Mesodermal cell (in vitro differentiated cells): Measurements from ENCODE around the gene TMEM60.
"Not testable (repeated sequence)": the region's sequence is repeated elsewhere in the genome, so short reads cannot be mapped to it uniquely, and the experiment has no call there.

ENCODE experiments used
- H3K27ac ChIP-seq: 2 replicates; pipeline ENCODE4 v1.7.0; 2013; ENCODE audit warnings: mild to moderate bottlenecking, low read depth, low read length, moderate library complexity; ENCODE audit not compliant: severe bottlenecking
- H3K36me3 ChIP-seq: 2 replicates; pipeline ENCODE4 v1.7.1; 2013; ENCODE audit warnings: mild to moderate bottlenecking, low read length, moderate library complexity; ENCODE audit not compliant: control insufficient read depth, insufficient read depth
- H3K4me1 ChIP-seq: one replicate; pipeline ENCODE4 v1.7.1; 2013; ENCODE audit warnings: mild to moderate bottlenecking, low read length; ENCODE audit not compliant: insufficient read depth, control insufficient read depth, poor library complexity, severe bottlenecking
- H3K4me3 ChIP-seq: 2 replicates; pipeline ENCODE4 v1.7.0; 2013; ENCODE audit warnings: low read length, control low read depth, mild to moderate bottlenecking; ENCODE audit not compliant: insufficient read depth, poor library complexity, severe bottlenecking; ENCODE audit errors: extremely low read depth
- H3K9me3 ChIP-seq: 2 replicates; pipeline ENCODE4 v1.7.1; 2013; ENCODE audit warnings: mild to moderate bottlenecking, low read length, moderate library complexity; ENCODE audit not compliant: control insufficient read depth
- WGBS, 2 experiments: methylation state at CpG; one replicate each; pipeline ENCODE4 v1.1.5; 2013; ENCODE audit warnings: missing lambda C conversion rate in 2 of 2; ENCODE audit not compliant: insufficient coverage in 2 of 2; 5-methylcytosine and 5-hydroxymethylcytosine counted together

TMEM60 gene

DNA sequence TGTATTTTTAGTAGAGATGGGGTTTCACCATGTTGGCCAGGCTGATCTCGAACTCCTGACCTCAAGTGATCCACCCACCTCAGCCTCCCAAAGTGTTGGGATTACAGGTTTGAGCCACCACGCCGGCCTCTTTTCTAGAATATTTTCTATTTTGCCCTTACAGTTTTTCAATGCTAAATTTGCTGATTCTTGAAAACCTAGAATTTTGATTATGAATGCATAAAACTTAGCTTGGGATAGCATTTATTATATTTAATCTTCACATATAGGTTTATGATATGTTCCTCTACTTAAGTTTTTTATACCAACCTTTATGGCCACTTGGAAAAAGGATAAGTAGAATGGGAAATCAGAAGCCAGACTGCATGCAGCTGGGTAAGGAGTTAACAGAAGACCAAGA is 2.1 kb downstream of the TMEM60 start:
- 100% methylated on average over 2 of the region's 3 CpGs; no CpG with 5 or more reads in 1 of the 2 experiments for WGBS, 2 experiments
- Histone ChIP-seq H3K36me3 (peaks cover 20% of the 10 kb centered on the region), H3K4me1 (peaks cover 6% of the 10 kb centered on the region), H3K4me3 (no peak overlapping the region), H3K9me3 (no peaks in the 10 kb centered on the region), H3K27ac (no peak overlapping the region)

GRCh38 chr7:77794000-77794399 is 4.2 kb downstream of the TMEM60 start:
- Histone ChIP-seq H3K9me3 (no peaks in the 10 kb centered on the region), H3K36me3 (peaks cover 20% of the 10 kb centered on the region), H3K4me1 (no peaks in the 10 kb centered on the region), H3K27ac (no peak overlapping the region), H3K4me3 (no peak overlapping the region)
- 100% methylated on average over 1 of the region's 4 CpGs for WGBS, 2 experiments

- H3K27ac ChIP-seq, result no peak overlapping the region
- H3K36me3 ChIP-seq, result peaks cover 20% of the 10 kb centered on the region
- H3K4me1 ChIP-seq, result no peaks in the 10 kb centered on the region
- 80% methylated on average over 1 of the region's 2 CpGs; no CpG with 5 or more reads in 1 of the 2 experiments for WGBS, 2 experiments
- no peaks in the 10 kb centered on the region for H3K9me3 ChIP-seq
- H3K4me3 ChIP-seq, result no peak overlapping the region
Observed at GRCh38 chr7:77791956-77792355, 6.3 kb downstream of the TMEM60 start.

- Histone ChIP-seq H3K27ac (no peak overlapping the region), H3K4me3 (no peak overlapping the region), H3K36me3 (peaks cover 26% of the 10 kb centered on the region), H3K9me3 (peaks cover 6% of the 10 kb centered on the region), H3K4me1 (no peaks in the 10 kb centered on the region)
- WGBS, 2 experiments, result 69 to 94% methylated on average over 2 to 4 of the region's 6 CpGs
Observed at GRCh38 chr7:77791336-77791735, 6.9 kb downstream of the TMEM60 start.

GRCh38 chr7:77788327-77788902 is 9.8 kb downstream of the TMEM60 start:
- 100% methylated on average over 1 of the region's 2 CpGs; no CpG with 5 or more reads in 1 of the 2 experiments for WGBS, 2 experiments
- Histone ChIP-seq H3K36me3 (peaks cover 31% of the 10 kb centered on the region), H3K4me3 (no peak overlapping the region), H3K27ac (no peak overlapping the region), H3K9me3 (peaks cover 19% of the 10 kb centered on the region), H3K4me1 (no peaks in the 10 kb centered on the region)

- Histone ChIP-seq H3K4me3 (no peak overlapping the region), H3K27ac (no peak overlapping the region), H3K9me3 (peaks cover 19% of the 10 kb centered on the region), H3K4me1 (no peaks in the 10 kb centered on the region), H3K36me3 (peaks cover 34% of the 10 kb centered on the region)
Observed at GRCh38 chr7:77786741-77787140, 11.5 kb downstream of the TMEM60 start.

GRCh38 chr7:77786018-77786417 is 12.2 kb downstream of the TMEM60 start:
- WGBS, 2 experiments, result 96 to 100% methylated on average over 3 of the region's 3 CpGs
- Histone ChIP-seq H3K4me3 (no peak overlapping the region), H3K4me1 (no peaks in the 10 kb centered on the region), H3K36me3 (peaks cover 34% of the 10 kb centered on the region), H3K27ac (no peak overlapping the region), H3K9me3 (peaks cover 19% of the 10 kb centered on the region)

- H3K4me1 ChIP-seq, H3K27ac ChIP-seq, H3K4me3 ChIP-seq: not testable (repeated sequence)
- Histone ChIP-seq H3K9me3 (peaks cover 19% of the 10 kb centered on the region), H3K36me3 (peaks cover 40% of the 10 kb centered on the region)
- WGBS, 2 experiments, result 90 to 94% methylated on average over 6 to 7 of the region's 10 CpGs
Observed at GRCh38 chr7:77784426-77784825, 13.8 kb downstream of the TMEM60 start.

DNA sequence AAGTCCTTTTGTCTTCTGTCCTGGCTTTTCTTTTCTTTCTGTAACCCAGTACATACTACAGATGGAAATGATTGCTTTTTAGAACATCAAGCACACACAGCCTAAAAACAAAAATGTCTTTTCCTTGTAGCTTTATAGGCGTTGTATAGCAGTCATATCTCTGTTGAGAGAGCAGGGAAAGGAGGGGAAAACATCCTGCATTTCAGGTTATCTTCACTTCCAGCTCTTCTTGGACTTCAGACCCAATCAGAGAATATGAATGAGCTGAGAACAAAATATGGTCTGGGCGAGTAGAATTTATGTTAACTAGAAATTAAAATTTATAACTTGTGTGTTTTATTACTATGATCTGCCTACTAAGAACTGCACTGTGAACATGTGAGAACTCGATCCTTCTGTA is 14.7 kb downstream of the TMEM60 start:
- 100% methylated on average over 1 of the region's 3 CpGs; no CpG with 5 or more reads in 1 of the 2 experiments for WGBS, 2 experiments
- H3K4me1 ChIP-seq, result no peaks in the 10 kb centered on the region
- H3K4me3 ChIP-seq, result no peak overlapping the region
- no peak overlapping the region for H3K27ac ChIP-seq
- H3K9me3 ChIP-seq, result peaks cover 19% of the 10 kb centered on the region
- peaks cover 46% of the 10 kb centered on the region for H3K36me3 ChIP-seq

DNA sequence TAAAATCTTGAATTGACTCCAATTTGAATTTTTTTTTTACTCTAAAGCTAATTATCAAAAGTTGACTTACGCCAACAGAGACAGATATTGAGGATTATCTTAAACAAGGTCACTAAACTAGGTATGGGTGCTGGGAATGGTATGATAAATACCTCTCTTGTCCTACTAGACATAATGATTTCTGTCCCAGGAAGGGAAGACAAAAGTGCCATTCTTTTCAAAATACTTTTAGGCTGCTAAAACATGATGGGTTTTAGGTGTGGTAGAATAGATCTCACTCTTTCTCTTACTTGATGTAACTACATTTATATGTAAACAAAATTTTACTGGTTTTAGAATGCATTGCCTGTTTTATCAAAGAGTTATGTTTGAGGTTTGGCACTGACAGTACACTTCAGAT is 15.1 kb downstream of the TMEM60 start:
- no CpG with 5 or more reads among the region's 1 CpG for WGBS, 2 experiments
- H3K4me3 ChIP-seq, result no peak overlapping the region
- H3K27ac ChIP-seq, result no peak overlapping the region
- peaks cover 19% of the 10 kb centered on the region for H3K9me3 ChIP-seq
- peaks cover 50% of the 10 kb centered on the region for H3K36me3 ChIP-seq
- no peaks in the 10 kb centered on the region for H3K4me1 ChIP-seq

- WGBS, 2 experiments, result 100% methylated on average over 1 of the region's 4 CpGs
- peaks cover 51% of the 10 kb centered on the region for H3K36me3 ChIP-seq
Observed at GRCh38 chr7:77782383-77782782, 15.9 kb downstream of the TMEM60 start.

More at GRCh38 chr7:77782383-77782782, 15.9 kb downstream of the TMEM60 start:
- Histone ChIP-seq H3K4me1 (no peaks in the 10 kb centered on the region), H3K4me3 (no peak overlapping the region), H3K9me3 (peaks cover 19% of the 10 kb centered on the region), H3K27ac (no peak overlapping the region)
